ENCODE results near the gene ENOX1.

DNA sequence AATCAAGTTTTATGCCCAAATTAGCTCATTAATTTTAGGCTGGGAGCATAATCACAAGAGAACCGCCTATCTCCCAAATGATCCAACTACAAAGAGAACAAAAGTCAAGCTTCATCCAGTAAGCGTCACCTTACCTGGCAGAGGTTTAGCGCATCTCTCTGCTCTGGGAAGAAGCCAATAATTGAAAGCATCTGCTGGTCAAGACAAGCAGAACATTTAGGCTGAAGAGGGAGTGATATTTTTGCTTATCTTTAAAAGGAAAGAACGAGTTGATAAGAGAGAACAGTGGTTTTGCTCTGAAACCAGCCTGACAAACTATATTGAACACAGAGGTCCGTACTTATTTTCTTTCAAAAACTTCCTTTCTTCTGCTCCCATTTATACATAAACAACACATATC is 242.1 kb downstream of the ENOX1 start:
- TF ChIP-seq, protein P1, sequence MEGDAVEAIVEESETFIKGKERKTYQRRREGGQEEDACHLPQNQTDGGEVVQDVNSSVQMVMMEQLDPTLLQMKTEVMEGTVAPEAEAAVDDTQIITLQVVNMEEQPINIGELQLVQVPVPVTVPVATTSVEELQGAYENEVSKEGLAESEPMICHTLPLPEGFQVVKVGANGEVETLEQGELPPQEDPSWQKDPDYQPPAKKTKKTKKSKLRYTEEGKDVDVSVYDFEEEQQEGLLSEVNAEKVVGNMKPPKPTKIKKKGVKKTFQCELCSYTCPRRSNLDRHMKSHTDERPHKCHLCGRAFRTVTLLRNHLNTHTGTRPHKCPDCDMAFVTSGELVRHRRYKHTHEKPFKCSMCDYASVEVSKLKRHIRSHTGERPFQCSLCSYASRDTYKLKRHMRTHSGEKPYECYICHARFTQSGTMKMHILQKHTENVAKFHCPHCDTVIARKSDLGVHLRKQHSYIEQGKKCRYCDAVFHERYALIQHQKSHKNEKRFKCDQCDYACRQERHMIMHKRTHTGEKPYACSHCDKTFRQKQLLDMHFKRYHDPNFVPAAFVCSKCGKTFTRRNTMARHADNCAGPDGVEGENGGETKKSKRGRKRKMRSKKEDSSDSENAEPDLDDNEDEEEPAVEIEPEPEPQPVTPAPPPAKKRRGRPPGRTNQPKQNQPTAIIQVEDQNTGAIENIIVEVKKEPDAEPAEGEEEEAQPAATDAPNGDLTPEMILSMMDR (IDR thresholded peaks at IDR 0.05; ENCODE audit: borderline replicate concordance, extremely low read depth, low read length, poor library complexity, severe bottlenecking) = no peak
- no peak for TF ChIP-seq EZH2 (IDR thresholded peaks at IDR 0.05; ENCODE audit: borderline replicate concordance, low read depth, low read length, severe bottlenecking)
